HEK293T (cell line): ENCODE measurements around the gene GMPR.

Experiments used
- BHLHE40 ChIP-seq: fragments of 450-650 bp; IDR thresholded peaks from 2 replicates; pipeline ENCODE4 v1.6.1; 2016; ENCODE audit warnings: mild to moderate bottlenecking, moderate library complexity, borderline replicate concordance
- ELF4 ChIP-seq: fragments of 450-650 bp; IDR thresholded peaks from 2 replicates; pipeline ENCODE4 v1.6.1; 2017; ENCODE audit warnings: antibody characterized with exemption
- FOXK2 ChIP-seq: fragments of 450-650 bp; IDR thresholded peaks from 2 replicates; pipeline ENCODE4 v1.6.1; 2016; ENCODE audit warnings: mild to moderate bottlenecking
- FOXM1 ChIP-seq: fragments of 450-650 bp; IDR thresholded peaks from 2 replicates; pipeline ENCODE4 v1.6.1; 2017; ENCODE audit warnings: mild to moderate bottlenecking, borderline replicate concordance
- LEF1 ChIP-seq: fragments of 450-650 bp; IDR thresholded peaks from 2 replicates; pipeline ENCODE4 v1.6.1; 2017; ENCODE audit warnings: mild to moderate bottlenecking, borderline replicate concordance
- SP1 ChIP-seq: fragments of 450-650 bp; IDR thresholded peaks from 2 replicates; pipeline ENCODE4 v1.6.1; 2017
- TARDBP ChIP-seq: fragments of 450-650 bp; IDR thresholded peaks from 2 replicates; pipeline ENCODE4 v1.6.1; 2016

DNA sequence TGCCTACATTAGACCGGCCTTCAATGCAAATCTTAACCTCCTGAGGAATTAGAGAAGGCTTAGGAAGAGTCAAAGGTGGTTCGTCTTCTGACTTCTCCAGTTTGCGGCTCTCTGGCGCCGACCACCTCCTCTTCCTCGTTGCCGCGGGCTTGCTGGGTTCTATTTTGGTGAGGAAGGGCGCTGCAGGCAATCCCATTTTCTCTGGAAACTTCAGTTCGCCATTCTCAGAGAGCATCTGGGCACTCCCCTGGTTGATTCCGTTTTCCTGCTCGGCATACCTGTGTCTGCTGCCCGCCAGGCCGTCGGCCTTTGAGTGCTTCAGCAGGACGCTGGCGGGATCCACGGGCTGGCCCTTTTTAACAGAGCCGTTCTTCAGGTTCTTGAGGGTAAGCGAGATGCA is 67.9 kb downstream of the GMPR start:
- TF ChIP-seq SP1 (no peak), BHLHE40 (no peak), ELF4 (no peak), TARDBP (no peak), FOXK2 (no peak), FOXM1 (no peak), LEF1 (no peak)
